ENCODE results near the gene HIVEP3.
"Not testable (repeated sequence)": the region's sequence is repeated elsewhere in the genome, so short reads cannot be mapped to it uniquely, and the experiment has no call there.

Gene HIVEP3

GRCh38 chr1:41921271-41921670 lies 2.5 kb upstream of the HIVEP3 start:
- H3K9me3 ChIP-seq (ENCODE audit: low read length); H3K36me3 ChIP-seq (ENCODE audit: insufficient read depth, low read length); H3K27ac ChIP-seq (ENCODE audit: low read depth, low read length): not testable (repeated sequence)

GRCh38 chr1:41920658-41921057 lies 1.9 kb upstream of the HIVEP3 start:
- peaks cover 21% of the 10 kb centered on the region for H3K4me1 ChIP-seq (ENCODE audit: insufficient read depth, low read length)
- no peak overlapping the region for H3K4me3 ChIP-seq (ENCODE audit: low read depth in 1 of 2, low read length in 2 of 2)
- no peaks in the 10 kb centered on the region for H3K27me3 ChIP-seq (ENCODE audit: control insufficient read depth in 1 of 2, insufficient read depth in 2 of 2, low read length in 2 of 2)
- no peaks in the 10 kb centered on the region for H3K36me3 ChIP-seq (ENCODE audit: insufficient read depth, low read length)
- H3K27ac ChIP-seq (ENCODE audit: low read depth, low read length) = no peak overlapping the region
- no peak overlapping the region for H3K9ac ChIP-seq (ENCODE audit: low read length)
- H3K9me3 ChIP-seq (ENCODE audit: low read length) = no peaks in the 10 kb centered on the region

More at GRCh38 chr1:41921271-41921670, 2.5 kb upstream of the HIVEP3 start:
- not testable (repeated sequence) for H3K27me3 ChIP-seq (ENCODE audit: control insufficient read depth in 1 of 2, insufficient read depth in 2 of 2, low read length in 2 of 2); H3K4me3 ChIP-seq (ENCODE audit: low read depth in 1 of 2, low read length in 2 of 2); H3K9ac ChIP-seq (ENCODE audit: low read length)
- peaks cover 21% of the 10 kb centered on the region for H3K4me1 ChIP-seq (ENCODE audit: insufficient read depth, low read length)

GRCh38 chr1:41919764-41920397 lies 1.2 kb upstream of the HIVEP3 start:
- Histone ChIP-seq H3K27me3 (ENCODE audit: control insufficient read depth in 1 of 2, insufficient read depth in 2 of 2, low read length in 2 of 2) (no peaks in the 10 kb centered on the region), H3K27ac (ENCODE audit: low read depth, low read length) (no peak overlapping the region), H3K4me1 (ENCODE audit: insufficient read depth, low read length) (peaks cover 21% of the 10 kb centered on the region), H3K9me3 (ENCODE audit: low read length) (no peaks in the 10 kb centered on the region), H3K4me3 (ENCODE audit: low read depth in 1 of 2, low read length in 2 of 2) (no peak overlapping the region), H3K9ac (ENCODE audit: low read length) (no peak overlapping the region), H3K36me3 (ENCODE audit: insufficient read depth, low read length) (no peaks in the 10 kb centered on the region)

GRCh38 chr1:41919131-41919530 lies 409 bp upstream of the HIVEP3 start:
- Histone ChIP-seq H3K36me3 (ENCODE audit: insufficient read depth, low read length) (no peaks in the 10 kb centered on the region), H3K9me3 (ENCODE audit: low read length) (no peaks in the 10 kb centered on the region), H3K27me3 (ENCODE audit: control insufficient read depth in 1 of 2, insufficient read depth in 2 of 2, low read length in 2 of 2) (no peaks in the 10 kb centered on the region), H3K27ac (ENCODE audit: low read depth, low read length) (no peak overlapping the region), H3K4me3 (ENCODE audit: low read depth in 1 of 2, low read length in 2 of 2) (peak overlapping the region in 1 of 2 donors; percentile 82), H3K9ac (ENCODE audit: low read length) (no peak overlapping the region), H3K4me1 (ENCODE audit: insufficient read depth, low read length) (peaks cover 21% of the 10 kb centered on the region)

GRCh38 chr1:41917835-41918449 lies 780 bp downstream of the HIVEP3 start:
- H3K9me3 ChIP-seq (ENCODE audit: low read length) = no peaks in the 10 kb centered on the region
- H3K4me1 ChIP-seq (ENCODE audit: insufficient read depth, low read length) = peaks cover 21% of the 10 kb centered on the region
- H3K4me3 ChIP-seq (ENCODE audit: low read depth in 1 of 2, low read length in 2 of 2) = peak overlapping the region; percentile 67 to 82
- H3K27ac ChIP-seq (ENCODE audit: low read depth, low read length) = peak overlapping the region; percentile 67
- no peaks in the 10 kb centered on the region for H3K36me3 ChIP-seq (ENCODE audit: insufficient read depth, low read length)
- no peaks in the 10 kb centered on the region for H3K27me3 ChIP-seq (ENCODE audit: control insufficient read depth in 1 of 2, insufficient read depth in 2 of 2, low read length in 2 of 2)
- peak overlapping the region; percentile 56 for H3K9ac ChIP-seq (ENCODE audit: low read length)

GRCh38 chr1:41917076-41917475 lies 1.6 kb downstream of the HIVEP3 start:
- H3K36me3 ChIP-seq (ENCODE audit: insufficient read depth, low read length) = no peaks in the 10 kb centered on the region
- peak overlapping the region; percentile 67 to 82 for H3K4me3 ChIP-seq (ENCODE audit: low read depth in 1 of 2, low read length in 2 of 2)
- H3K4me1 ChIP-seq (ENCODE audit: insufficient read depth, low read length) = peaks cover 21% of the 10 kb centered on the region
- no peaks in the 10 kb centered on the region for H3K27me3 ChIP-seq (ENCODE audit: control insufficient read depth in 1 of 2, insufficient read depth in 2 of 2, low read length in 2 of 2)
- no peak overlapping the region for H3K27ac ChIP-seq (ENCODE audit: low read depth, low read length)
- H3K9me3 ChIP-seq (ENCODE audit: low read length) = no peaks in the 10 kb centered on the region
- peak overlapping the region; percentile 34 for H3K9ac ChIP-seq (ENCODE audit: low read length)

- Histone ChIP-seq H3K9me3 (ENCODE audit: low read length) (no peaks in the 10 kb centered on the region), H3K27ac (ENCODE audit: low read depth, low read length) (no peak overlapping the region), H3K4me1 (ENCODE audit: insufficient read depth, low read length) (peaks cover 21% of the 10 kb centered on the region), H3K9ac (ENCODE audit: low read length) (no peak overlapping the region), H3K27me3 (ENCODE audit: control insufficient read depth in 1 of 2, insufficient read depth in 2 of 2, low read length in 2 of 2) (no peaks in the 10 kb centered on the region), H3K4me3 (ENCODE audit: low read depth in 1 of 2, low read length in 2 of 2) (no peak overlapping the region), H3K36me3 (ENCODE audit: insufficient read depth, low read length) (no peaks in the 10 kb centered on the region)
Measured at GRCh38 chr1:41915786-41916571, 2.7 kb downstream of the HIVEP3 start.

GRCh38 chr1:41914516-41914915 lies 4.2 kb downstream of the HIVEP3 start:
- Histone ChIP-seq H3K9me3 (ENCODE audit: low read length) (no peaks in the 10 kb centered on the region), H3K27ac (ENCODE audit: low read depth, low read length) (no peak overlapping the region), H3K36me3 (ENCODE audit: insufficient read depth, low read length) (no peaks in the 10 kb centered on the region), H3K9ac (ENCODE audit: low read length) (no peak overlapping the region), H3K27me3 (ENCODE audit: control insufficient read depth in 1 of 2, insufficient read depth in 2 of 2, low read length in 2 of 2) (no peaks in the 10 kb centered on the region), H3K4me1 (ENCODE audit: insufficient read depth, low read length) (peaks cover 21% of the 10 kb centered on the region), H3K4me3 (ENCODE audit: low read depth in 1 of 2, low read length in 2 of 2) (no peak overlapping the region)

GRCh38 chr1:41913014-41913413 lies 5.7 kb downstream of the HIVEP3 start:
- H3K4me3 ChIP-seq (ENCODE audit: low read depth in 1 of 2, low read length in 2 of 2) = no peak overlapping the region
- H3K27ac ChIP-seq (ENCODE audit: low read depth, low read length) = no peak overlapping the region
- no peaks in the 10 kb centered on the region for H3K36me3 ChIP-seq (ENCODE audit: insufficient read depth, low read length)
- H3K9ac ChIP-seq (ENCODE audit: low read length) = no peak overlapping the region
- H3K9me3 ChIP-seq (ENCODE audit: low read length) = no peaks in the 10 kb centered on the region
- no peaks in the 10 kb centered on the region for H3K27me3 ChIP-seq (ENCODE audit: control insufficient read depth in 1 of 2, insufficient read depth in 2 of 2, low read length in 2 of 2)
- H3K4me1 ChIP-seq (ENCODE audit: insufficient read depth, low read length) = peaks cover 13% of the 10 kb centered on the region

GRCh38 chr1:41908288-41908895 lies 10.3 kb downstream of the HIVEP3 start:
- Histone ChIP-seq H3K4me1 (ENCODE audit: insufficient read depth, low read length) (no peaks in the 10 kb centered on the region), H3K36me3 (ENCODE audit: insufficient read depth, low read length) (no peaks in the 10 kb centered on the region), H3K27me3 (ENCODE audit: control insufficient read depth in 1 of 2, insufficient read depth in 2 of 2, low read length in 2 of 2) (no peaks in the 10 kb centered on the region), H3K4me3 (ENCODE audit: low read depth in 1 of 2, low read length in 2 of 2) (no peak overlapping the region), H3K27ac (ENCODE audit: low read depth, low read length) (no peak overlapping the region), H3K9ac (ENCODE audit: low read length) (no peak overlapping the region), H3K9me3 (ENCODE audit: low read length) (no peaks in the 10 kb centered on the region)

- Histone ChIP-seq H3K9ac (ENCODE audit: low read length) (no peak overlapping the region), H3K27me3 (ENCODE audit: control insufficient read depth in 1 of 2, insufficient read depth in 2 of 2, low read length in 2 of 2) (no peaks in the 10 kb centered on the region), H3K4me1 (ENCODE audit: insufficient read depth, low read length) (no peaks in the 10 kb centered on the region), H3K4me3 (ENCODE audit: low read depth in 1 of 2, low read length in 2 of 2) (no peak overlapping the region), H3K36me3 (ENCODE audit: insufficient read depth, low read length) (no peaks in the 10 kb centered on the region), H3K9me3 (ENCODE audit: low read length) (no peaks in the 10 kb centered on the region), H3K27ac (ENCODE audit: low read depth, low read length) (no peak overlapping the region)
Measured at GRCh38 chr1:41907446-41907845, 11.3 kb downstream of the HIVEP3 start.
